ENCODE data around the gene SPPL2B. TPM values are rescaled to one million over a fixed set of nuclear protein-coding genes. Genes with fewer than 3 reads are reported as not detected.
A peak's percentile ranks its signal among the peaks of the same experiment; 100 is the strongest.

The SPPL2B gene
- polyA plus RNA-seq, 1 donor from 2014 or later = 68.7 TPM

DNA sequence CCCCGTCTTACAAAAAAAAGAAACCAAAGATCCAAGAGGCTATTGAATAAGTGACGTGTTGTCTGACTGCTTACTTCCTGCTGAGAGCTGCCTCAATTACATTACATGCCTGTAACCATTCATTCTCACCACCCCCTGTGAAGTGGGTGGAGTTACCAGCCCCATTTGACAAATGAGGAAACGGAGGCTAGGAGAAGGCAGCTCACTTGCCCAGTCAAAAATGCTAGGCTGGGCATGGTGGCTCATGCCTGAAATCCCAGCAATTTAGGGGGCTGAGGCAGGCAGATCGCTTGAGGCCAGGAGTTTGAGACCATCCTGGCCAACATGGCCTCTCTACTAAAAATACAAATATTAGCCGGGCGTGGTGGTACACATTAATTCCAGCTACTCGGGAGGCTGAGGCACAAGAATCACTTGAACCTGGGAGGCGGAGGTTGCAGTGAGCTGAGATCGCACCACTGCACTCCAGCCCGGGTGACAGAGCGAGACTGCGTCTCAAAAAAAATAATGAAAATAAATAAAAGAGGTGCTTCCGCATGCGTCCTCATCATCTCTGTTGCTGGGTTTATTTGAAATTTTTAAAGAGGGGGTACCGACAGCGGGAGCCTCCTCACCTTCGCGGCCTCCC lies 597 bp upstream of the SPPL2B start:
- H3K27ac ChIP-seq (ENCODE audit: low read length) = peak overlapping the region; percentile 89

DNA sequence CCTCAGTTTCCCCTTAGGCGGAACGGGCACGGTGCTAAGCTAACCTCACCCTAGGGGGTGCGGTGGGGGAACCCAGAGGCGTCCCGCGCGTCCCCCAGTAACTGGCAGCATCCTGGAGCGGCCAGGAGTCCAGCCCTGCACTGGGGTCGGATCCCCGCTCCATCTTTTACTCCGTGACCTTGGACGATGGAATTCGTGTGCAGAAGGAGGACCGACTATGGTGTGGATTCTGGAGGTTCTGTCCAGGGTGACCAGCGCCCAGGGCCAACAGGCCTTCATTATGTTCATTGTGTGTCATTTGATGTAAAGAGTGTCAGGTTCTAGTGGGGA lies 630 bp downstream of the SPPL2B start:
- Histone ChIP-seq H3K9me2 (ENCODE audit: insufficient read depth, low read length) (no peaks in the 10 kb centered on the region), H3K27me3 (ENCODE audit: insufficient read depth, low read depth, low read length) (no peaks in the 10 kb centered on the region), H3K9ac (ENCODE audit: low read length) (peak overlapping the region; percentile 89), H2AFZ (ENCODE audit: low read depth, low read length) (peak overlapping the region; percentile 56), H3K4me3 (ENCODE audit: low read length) (peak overlapping the region; percentile 98), H3K36me3 (ENCODE audit: insufficient read depth, low read length) (no peaks in the 10 kb centered on the region), H3F3A (ENCODE audit: insufficient read depth, low read length, poor library complexity, severe bottlenecking) (no peaks in the 10 kb centered on the region), H3K9me3 (ENCODE audit: low read length) (no peaks in the 10 kb centered on the region), H3K4me2 (ENCODE audit: low read length) (peak overlapping the region; percentile 61), H4K20me1 (ENCODE audit: insufficient read depth) (no peaks in the 10 kb centered on the region), H3K27ac (ENCODE audit: low read length) (peak overlapping the region; percentile 89), H3K79me2 (replicated peaks; ENCODE audit: insufficient read depth, low read length) (peaks cover 57% of the 10 kb centered on the region)
- TF ChIP-seq, protein P1, sequence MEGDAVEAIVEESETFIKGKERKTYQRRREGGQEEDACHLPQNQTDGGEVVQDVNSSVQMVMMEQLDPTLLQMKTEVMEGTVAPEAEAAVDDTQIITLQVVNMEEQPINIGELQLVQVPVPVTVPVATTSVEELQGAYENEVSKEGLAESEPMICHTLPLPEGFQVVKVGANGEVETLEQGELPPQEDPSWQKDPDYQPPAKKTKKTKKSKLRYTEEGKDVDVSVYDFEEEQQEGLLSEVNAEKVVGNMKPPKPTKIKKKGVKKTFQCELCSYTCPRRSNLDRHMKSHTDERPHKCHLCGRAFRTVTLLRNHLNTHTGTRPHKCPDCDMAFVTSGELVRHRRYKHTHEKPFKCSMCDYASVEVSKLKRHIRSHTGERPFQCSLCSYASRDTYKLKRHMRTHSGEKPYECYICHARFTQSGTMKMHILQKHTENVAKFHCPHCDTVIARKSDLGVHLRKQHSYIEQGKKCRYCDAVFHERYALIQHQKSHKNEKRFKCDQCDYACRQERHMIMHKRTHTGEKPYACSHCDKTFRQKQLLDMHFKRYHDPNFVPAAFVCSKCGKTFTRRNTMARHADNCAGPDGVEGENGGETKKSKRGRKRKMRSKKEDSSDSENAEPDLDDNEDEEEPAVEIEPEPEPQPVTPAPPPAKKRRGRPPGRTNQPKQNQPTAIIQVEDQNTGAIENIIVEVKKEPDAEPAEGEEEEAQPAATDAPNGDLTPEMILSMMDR (IDR thresholded peaks at IDR 0.05; ENCODE audit: poor library complexity, severe bottlenecking) = no peak
- no peak for TF ChIP-seq RAD21 (conservative IDR thresholded peaks at IDR 0.05)
- TF ChIP-seq EP300 (conservative IDR thresholded peaks at IDR 0.05; ENCODE audit: poor library complexity, severe bottlenecking) = no peak
- TF ChIP-seq EZH2 (IDR thresholded peaks at IDR 0.05; ENCODE audit: borderline replicate concordance, insufficient read depth, low read length, poor library complexity, severe bottlenecking) = no peak
- TF ChIP-seq TAF1 (IDR thresholded peaks at IDR 0.05; ENCODE audit: low read depth) = no peak
- TF ChIP-seq SMC3 (conservative IDR thresholded peaks at IDR 0.05; ENCODE audit: poor library complexity) = no peak
- no peak for TF ChIP-seq POLR2AphosphoS5 (IDR thresholded peaks at IDR 0.05)
- TF ChIP-seq, protein P2, sequence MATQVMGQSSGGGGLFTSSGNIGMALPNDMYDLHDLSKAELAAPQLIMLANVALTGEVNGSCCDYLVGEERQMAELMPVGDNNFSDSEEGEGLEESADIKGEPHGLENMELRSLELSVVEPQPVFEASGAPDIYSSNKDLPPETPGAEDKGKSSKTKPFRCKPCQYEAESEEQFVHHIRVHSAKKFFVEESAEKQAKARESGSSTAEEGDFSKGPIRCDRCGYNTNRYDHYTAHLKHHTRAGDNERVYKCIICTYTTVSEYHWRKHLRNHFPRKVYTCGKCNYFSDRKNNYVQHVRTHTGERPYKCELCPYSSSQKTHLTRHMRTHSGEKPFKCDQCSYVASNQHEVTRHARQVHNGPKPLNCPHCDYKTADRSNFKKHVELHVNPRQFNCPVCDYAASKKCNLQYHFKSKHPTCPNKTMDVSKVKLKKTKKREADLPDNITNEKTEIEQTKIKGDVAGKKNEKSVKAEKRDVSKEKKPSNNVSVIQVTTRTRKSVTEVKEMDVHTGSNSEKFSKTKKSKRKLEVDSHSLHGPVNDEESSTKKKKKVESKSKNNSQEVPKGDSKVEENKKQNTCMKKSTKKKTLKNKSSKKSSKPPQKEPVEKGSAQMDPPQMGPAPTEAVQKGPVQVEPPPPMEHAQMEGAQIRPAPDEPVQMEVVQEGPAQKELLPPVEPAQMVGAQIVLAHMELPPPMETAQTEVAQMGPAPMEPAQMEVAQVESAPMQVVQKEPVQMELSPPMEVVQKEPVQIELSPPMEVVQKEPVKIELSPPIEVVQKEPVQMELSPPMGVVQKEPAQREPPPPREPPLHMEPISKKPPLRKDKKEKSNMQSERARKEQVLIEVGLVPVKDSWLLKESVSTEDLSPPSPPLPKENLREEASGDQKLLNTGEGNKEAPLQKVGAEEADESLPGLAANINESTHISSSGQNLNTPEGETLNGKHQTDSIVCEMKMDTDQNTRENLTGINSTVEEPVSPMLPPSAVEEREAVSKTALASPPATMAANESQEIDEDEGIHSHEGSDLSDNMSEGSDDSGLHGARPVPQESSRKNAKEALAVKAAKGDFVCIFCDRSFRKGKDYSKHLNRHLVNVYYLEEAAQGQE (IDR thresholded peaks at IDR 0.05; ENCODE audit: borderline replicate concordance) = no peak
- TF ChIP-seq MXI1 (conservative IDR thresholded peaks at IDR 0.05; ENCODE audit: poor library complexity, severe bottlenecking) = no peak

More for the DNA sequence above, 597 bp upstream of the SPPL2B start:
- no peaks in the 10 kb centered on the region for H3K9me3 ChIP-seq (ENCODE audit: low read length)
- peak overlapping the region; percentile 98 for H3K4me3 ChIP-seq (ENCODE audit: low read length)
- peak overlapping the region; percentile 89 for H3K9ac ChIP-seq (ENCODE audit: low read length)
- peak overlapping the region; percentile 19 for H2AFZ ChIP-seq (ENCODE audit: low read depth, low read length)
- H3F3A ChIP-seq (ENCODE audit: insufficient read depth, low read length, poor library complexity, severe bottlenecking) = no peaks in the 10 kb centered on the region
- peak overlapping the region; percentile 49 for H3K4me2 ChIP-seq (ENCODE audit: low read length)
- H3K36me3 ChIP-seq (ENCODE audit: insufficient read depth, low read length) = no peaks in the 10 kb centered on the region
- H3K9me2 ChIP-seq (ENCODE audit: insufficient read depth, low read length) = no peaks in the 10 kb centered on the region
- H3K79me2 ChIP-seq (replicated peaks; ENCODE audit: insufficient read depth, low read length) = peaks cover 50% of the 10 kb centered on the region
- TF ChIP-seq EP300 (conservative IDR thresholded peaks at IDR 0.05; ENCODE audit: poor library complexity, severe bottlenecking) (no peak), POLR2AphosphoS5 (IDR thresholded peaks at IDR 0.05) (peak; percentile 53)
- H4K20me1 ChIP-seq (ENCODE audit: insufficient read depth) = no peaks in the 10 kb centered on the region
- H3K27me3 ChIP-seq (ENCODE audit: insufficient read depth, low read depth, low read length) = no peaks in the 10 kb centered on the region
